Frontal cortex (tissue), 4 donors: Measurements from ENCODE around the gene TFDP2. TPM values are rescaled to one million over a fixed set of nuclear protein-coding genes. Genes with fewer than 3 reads are reported as not detected.

Experiments
- DNase-seq, 2 donors: peaks; one replicate each; pipeline ENCODE4 v3.0.0; 2012; ENCODE audit warnings: low spot score in 2 of 2
- FAIRE-seq: peaks from 2 replicates; lab custom pipeline; 2012; peaks lifted over from hg19 to GRCh38; lab: Jason Lieb, UNC
- small RNA-seq: library from RNA; depleted of rRNA; stranded (forward); fragments of <200 nt; gene quantifications from one replicate; pipeline ENCODE3, GENCODE V24; 2014
- total RNA-seq: library from RNA; depleted of rRNA; stranded (reverse); fragments of >200 nt; gene quantifications from one replicate; pipeline ENCODE4 v1.2.3, GENCODE V29; 2014
- donor health status: control.
- donor health status: control.
- donor health status: control.

Gene TFDP2
- total RNA-seq, 1 donor from 2014 or later = 42.0 TPM

DNA sequence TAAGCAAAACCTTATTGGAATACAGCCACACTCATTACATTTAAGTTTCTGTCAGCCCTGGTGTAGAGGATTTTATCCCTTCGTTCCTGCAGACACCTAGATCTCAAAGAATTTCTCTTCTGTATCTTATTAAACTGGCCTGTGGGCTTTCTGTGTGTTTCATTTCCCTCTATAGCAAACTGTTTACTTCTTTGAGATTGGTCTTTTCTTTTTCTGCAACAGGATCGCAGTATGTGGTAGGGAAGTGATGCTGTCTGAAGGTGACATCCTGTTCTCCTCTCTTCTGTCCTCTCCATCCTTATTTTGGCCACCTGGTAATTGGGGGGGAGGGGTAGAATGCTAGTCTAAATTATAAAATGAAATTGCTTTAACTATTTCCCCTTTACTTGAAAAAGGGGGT is 247.4 kb downstream of the TFDP2 start:
- no peak for DNase-seq
- FAIRE-seq = no peak

DNA sequence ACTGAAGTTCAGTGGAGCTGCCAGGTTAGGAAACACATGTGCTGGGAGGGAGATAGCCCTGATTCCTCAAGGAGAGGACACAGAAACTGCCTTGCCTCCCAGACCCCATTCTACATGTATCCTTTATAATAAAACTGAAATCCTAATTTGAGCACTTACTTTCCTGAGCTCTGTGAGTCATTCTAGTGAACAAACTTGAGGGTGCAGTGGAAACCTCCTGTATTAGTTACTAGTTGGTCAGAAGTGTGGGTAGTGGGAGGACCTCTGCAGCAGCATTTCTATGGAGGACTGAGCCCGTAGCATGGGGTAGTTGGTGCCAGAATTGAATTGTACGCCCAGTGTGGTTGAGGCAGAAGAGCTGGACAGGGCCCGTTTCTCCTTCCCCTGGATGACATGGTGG is 249.0 kb downstream of the TFDP2 start:
- no peak for FAIRE-seq
- no peak for DNase-seq

DNA sequence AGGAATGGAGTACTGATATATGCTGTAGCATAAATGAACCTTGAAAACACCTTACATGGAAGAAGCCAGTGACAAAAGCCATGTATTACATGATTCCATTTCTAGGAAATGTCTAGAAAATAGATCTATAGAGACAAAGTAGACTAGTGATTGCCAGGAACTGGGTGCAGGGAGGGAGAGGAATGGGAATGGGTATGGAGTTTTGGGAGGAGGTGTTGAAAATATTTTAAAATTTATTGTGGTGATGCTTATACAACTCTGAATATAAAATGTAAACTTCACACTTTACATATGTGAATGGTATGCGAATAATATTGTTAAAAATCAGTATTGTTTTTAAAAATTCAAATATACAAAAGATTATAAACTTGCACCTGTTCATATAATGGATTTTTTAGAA is 250.4 kb downstream of the TFDP2 start:
- FAIRE-seq (no peak), DNase-seq (no peak)

DNA sequence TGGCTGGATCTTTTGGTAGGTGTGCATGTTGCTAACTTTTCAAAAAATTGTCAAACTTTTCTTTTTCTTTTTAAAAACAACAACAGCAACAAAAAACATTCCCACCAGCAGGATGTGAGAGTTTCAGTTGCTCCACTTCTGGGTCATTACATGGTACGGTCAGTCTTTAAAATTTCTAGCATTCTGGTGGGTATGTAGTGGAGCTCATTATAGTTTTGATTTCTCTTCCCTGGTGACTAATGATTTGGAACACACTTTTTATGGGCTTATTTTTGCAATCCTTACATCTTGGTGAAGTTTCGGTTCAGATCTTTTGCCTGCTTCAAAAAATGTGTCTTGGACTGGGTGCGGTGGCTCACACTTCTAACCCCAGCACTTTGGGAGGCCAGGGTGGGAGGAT is 253.6 kb downstream of the TFDP2 start:
- DNase-seq = no peak
- no peak for FAIRE-seq

DNA sequence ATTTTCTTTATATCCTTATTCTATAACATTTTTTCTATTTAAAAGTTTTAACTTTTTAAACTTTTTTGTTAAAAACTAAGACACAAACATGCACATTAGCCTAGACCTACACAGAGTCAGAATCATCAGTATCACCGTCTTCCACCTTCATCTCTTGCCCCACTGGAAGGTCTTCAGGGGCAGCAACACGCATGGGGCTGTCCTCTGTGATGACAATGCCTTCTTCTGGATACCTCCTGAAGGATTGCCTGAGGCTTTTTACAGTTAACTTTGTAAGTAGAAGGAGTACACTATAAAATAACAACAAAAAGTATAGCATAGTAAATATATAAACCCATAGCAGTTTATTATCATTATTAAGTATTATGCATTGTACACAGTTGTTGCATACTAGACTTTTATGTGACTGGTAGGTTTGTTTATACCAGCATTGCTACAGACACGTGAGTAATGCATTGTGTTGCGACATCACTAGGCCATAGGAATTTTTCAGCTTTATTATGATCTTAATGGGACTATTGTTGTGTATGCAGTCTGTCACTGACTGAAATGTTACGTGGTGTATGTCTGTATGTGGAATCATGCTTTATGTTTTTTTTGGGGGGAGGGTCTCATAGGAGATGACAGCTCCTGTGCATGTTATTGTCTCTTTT is 254.7 kb downstream of the TFDP2 start:
- DNase-seq (no peak), FAIRE-seq (no peak)

Small RNA genes lying within 50 kb of the gene (small RNA-seq; reads per million reads assigned to genes)
- gene RNU6-425P (not detected), gene RNU6-509P (not detected)

Other genes starting within 250 kb of the TFDP2 start
- gene GK5, start 76.0 kb upstream of the TFDP2 start, total RNA-seq = 15.9 TPM